Measurements from ENCODE around the gene TAPBP.
"Not testable (repeated sequence)": the region's sequence is repeated elsewhere in the genome, so short reads cannot be mapped to it uniquely, and the experiment has no call there.

TAPBP gene

DNA sequence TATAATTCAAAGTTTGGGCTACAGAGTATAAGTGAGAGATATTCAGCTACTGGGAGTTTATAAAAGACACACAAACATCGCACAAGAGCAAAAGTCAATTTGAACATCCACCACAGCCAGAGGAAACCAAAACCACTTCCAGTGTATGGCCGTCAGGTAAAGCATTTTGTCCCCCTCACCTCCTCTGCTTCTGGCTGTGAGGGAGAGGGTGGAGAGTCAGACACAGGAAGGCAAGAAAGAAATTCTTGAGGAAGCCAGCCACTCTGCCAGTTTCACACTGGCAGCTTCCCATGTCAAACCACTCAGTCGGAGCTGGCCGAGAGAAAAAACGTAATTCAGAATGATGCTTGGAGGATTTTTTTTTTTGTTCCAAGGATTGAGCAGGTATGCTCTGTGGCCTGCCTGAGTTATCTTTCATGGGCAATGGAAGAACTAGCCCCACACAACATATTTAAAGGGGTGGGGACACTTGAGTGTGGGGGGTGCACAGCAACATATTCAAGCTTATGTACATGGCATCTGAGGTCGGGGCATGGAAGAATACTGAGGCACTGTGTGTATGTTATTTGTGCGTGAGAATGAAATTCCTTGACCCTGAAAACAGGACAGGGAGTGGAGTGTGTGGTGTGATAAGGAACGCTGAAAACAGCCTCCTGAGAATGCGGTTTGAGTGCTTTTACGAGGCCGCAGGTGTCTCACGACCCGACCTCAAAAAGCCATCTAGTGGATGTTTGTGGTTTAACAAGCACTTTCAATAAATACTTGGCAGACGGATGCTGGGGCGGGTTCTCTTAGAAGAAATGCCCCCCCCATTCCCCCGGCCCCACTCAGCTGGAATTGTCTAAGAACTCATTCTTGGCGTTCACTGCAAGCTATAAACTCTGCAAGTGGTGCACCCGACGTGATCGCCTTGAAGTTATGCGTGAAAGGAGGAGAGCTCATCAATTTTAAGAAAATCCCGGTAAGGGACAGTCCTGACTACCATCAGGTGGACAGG lies 31.1 kb upstream of the TAPBP start:
- H3K79me2 ChIP-seq (ENCODE audit: insufficient read depth, low read length), result no peaks in the 10 kb centered on the region
- TF ChIP-seq, protein P1, sequence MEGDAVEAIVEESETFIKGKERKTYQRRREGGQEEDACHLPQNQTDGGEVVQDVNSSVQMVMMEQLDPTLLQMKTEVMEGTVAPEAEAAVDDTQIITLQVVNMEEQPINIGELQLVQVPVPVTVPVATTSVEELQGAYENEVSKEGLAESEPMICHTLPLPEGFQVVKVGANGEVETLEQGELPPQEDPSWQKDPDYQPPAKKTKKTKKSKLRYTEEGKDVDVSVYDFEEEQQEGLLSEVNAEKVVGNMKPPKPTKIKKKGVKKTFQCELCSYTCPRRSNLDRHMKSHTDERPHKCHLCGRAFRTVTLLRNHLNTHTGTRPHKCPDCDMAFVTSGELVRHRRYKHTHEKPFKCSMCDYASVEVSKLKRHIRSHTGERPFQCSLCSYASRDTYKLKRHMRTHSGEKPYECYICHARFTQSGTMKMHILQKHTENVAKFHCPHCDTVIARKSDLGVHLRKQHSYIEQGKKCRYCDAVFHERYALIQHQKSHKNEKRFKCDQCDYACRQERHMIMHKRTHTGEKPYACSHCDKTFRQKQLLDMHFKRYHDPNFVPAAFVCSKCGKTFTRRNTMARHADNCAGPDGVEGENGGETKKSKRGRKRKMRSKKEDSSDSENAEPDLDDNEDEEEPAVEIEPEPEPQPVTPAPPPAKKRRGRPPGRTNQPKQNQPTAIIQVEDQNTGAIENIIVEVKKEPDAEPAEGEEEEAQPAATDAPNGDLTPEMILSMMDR (IDR thresholded peaks at IDR 0.05; ENCODE audit: borderline replicate concordance, extremely low read depth, low read length, poor library complexity, severe bottlenecking), result peak; percentile 73
- TF ChIP-seq EZH2 (IDR thresholded peaks at IDR 0.05; ENCODE audit: borderline replicate concordance, low read depth, low read length, severe bottlenecking), result no peak
- no peaks in the 10 kb centered on the region for H4K20me1 ChIP-seq (ENCODE audit: insufficient read depth, low read length)
- H3K9ac ChIP-seq (ENCODE audit: low read depth, low read length), result peak overlapping the region; percentile 30; the same call in 1 of the 2 replicates
- no peaks in the 10 kb centered on the region for H3K27me3 ChIP-seq (ENCODE audit: insufficient read depth, low read length, poor library complexity)
- ATAC-seq (ENCODE audit: insufficient read depth, low read depth), result peak; percentile 74
- peak; percentile 81 for DNase-seq
- H3K4me2 ChIP-seq (ENCODE audit: insufficient read depth, low read length), result peak overlapping the region; percentile 73
- peak overlapping the region; percentile 67 for H3K27ac ChIP-seq (ENCODE audit: low read length)
- H3K36me3 ChIP-seq (ENCODE audit: insufficient read depth, low read length), result no peaks in the 10 kb centered on the region
- H3K4me3 ChIP-seq (ENCODE audit: low read depth in 1 of 2, low read length in 2 of 2), result peak overlapping the region in 1 of 2 experiments; percentile 45; a peak in 2 of 4 replicates
- H2AFZ ChIP-seq (ENCODE audit: low read depth, low read length), result peak overlapping the region; percentile 61
- peaks cover 27% of the 10 kb centered on the region for H3K4me1 ChIP-seq (ENCODE audit: insufficient read depth, low read length)
- H3K9me3 ChIP-seq (ENCODE audit: insufficient read depth, low read length, severe bottlenecking), result no peaks in the 10 kb centered on the region

DNA sequence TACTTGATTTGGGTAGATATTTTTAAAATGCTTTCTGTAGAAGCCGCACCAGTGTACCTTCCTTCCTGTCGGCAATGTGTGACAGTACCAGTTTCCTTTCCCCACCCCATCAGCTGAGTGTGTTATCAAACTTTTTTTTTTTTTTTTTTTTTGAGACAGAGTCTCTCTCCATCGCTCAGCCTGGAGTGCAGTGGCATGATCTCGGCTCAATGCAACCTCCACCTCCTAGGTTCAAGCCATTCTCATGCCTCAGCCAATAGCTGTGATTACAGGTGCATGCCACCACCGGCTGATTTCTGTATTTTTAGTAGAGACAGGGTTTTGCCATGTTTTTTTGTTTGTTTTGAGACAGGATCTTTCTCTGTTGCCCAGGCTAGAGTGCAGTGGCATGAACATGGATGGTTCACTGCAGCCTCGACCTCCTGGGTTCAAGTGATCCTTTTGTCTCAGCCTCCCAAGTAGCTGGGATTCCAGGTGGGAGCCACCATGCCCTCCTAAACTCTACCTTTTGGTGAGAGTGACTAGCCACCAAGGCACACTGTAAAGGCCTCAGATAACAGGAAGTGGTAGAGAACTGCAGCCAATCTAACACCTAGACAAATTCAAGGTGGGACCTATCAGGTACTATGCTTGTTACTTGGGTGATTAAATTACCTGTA lies 30.2 kb upstream of the TAPBP start:
- peak; percentile 57 for ATAC-seq (ENCODE audit: insufficient read depth, low read depth)
- no peak overlapping the region for H3K9ac ChIP-seq (ENCODE audit: low read depth, low read length)

DNA sequence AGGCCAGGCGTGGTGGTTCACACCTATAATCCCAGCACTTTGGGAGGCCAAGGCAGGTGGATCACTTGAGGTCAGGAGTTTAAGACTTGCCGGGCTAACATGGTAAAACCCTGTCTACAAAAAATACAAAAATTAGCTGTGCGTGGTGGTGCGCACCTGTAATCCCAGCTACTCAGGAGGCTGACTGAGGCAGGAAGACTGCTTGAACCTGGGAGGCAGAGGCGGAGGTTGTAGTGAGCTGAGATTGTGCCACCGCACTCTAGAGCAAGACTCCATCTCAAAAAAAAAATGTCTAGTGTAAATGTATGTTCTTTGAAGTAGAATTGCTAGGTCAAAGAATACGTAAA lies 29.7 kb upstream of the TAPBP start:
- not testable (repeated sequence) for H3K9me3 ChIP-seq (ENCODE audit: insufficient read depth, low read length, severe bottlenecking); H2AFZ ChIP-seq (ENCODE audit: low read depth, low read length); ATAC-seq (ENCODE audit: insufficient read depth, low read depth); H3K27me3 ChIP-seq (ENCODE audit: insufficient read depth, low read length, poor library complexity); H4K20me1 ChIP-seq (ENCODE audit: insufficient read depth, low read length); DNase-seq; H3K4me3 ChIP-seq (ENCODE audit: low read depth in 1 of 2, low read length in 2 of 2); H3K27ac ChIP-seq (ENCODE audit: low read length); H3K79me2 ChIP-seq (ENCODE audit: insufficient read depth, low read length); H3K9ac ChIP-seq (ENCODE audit: low read depth, low read length); H3K36me3 ChIP-seq (ENCODE audit: insufficient read depth, low read length)
- peaks cover 27% of the 10 kb centered on the region for H3K4me1 ChIP-seq (ENCODE audit: insufficient read depth, low read length)
- H3K4me2 ChIP-seq (ENCODE audit: insufficient read depth, low read length), result peak overlapping the region; percentile 73; the same call in 1 of the 2 replicates

More for the DNA sequence above, 30.2 kb upstream of the TAPBP start:
- peak overlapping the region; percentile 12; the same call in 1 of the 2 replicates for H3K27ac ChIP-seq (ENCODE audit: low read length)
- H3K27me3 ChIP-seq (ENCODE audit: insufficient read depth, low read length, poor library complexity), result no peaks in the 10 kb centered on the region
- H3K9me3 ChIP-seq (ENCODE audit: insufficient read depth, low read length, severe bottlenecking), result no peaks in the 10 kb centered on the region
- H3K36me3 ChIP-seq (ENCODE audit: insufficient read depth, low read length), result no peaks in the 10 kb centered on the region
- H3K4me3 ChIP-seq (ENCODE audit: low read depth in 1 of 2, low read length in 2 of 2), result no peak overlapping the region; a peak in 1 of 4 replicates
- no peak overlapping the region for H2AFZ ChIP-seq (ENCODE audit: low read depth, low read length)
- DNase-seq, result peak; percentile 42
- no peaks in the 10 kb centered on the region for H3K79me2 ChIP-seq (ENCODE audit: insufficient read depth, low read length)
- peak overlapping the region; percentile 73 for H3K4me2 ChIP-seq (ENCODE audit: insufficient read depth, low read length)
- no peak for TF ChIP-seq EZH2 (IDR thresholded peaks at IDR 0.05; ENCODE audit: borderline replicate concordance, low read depth, low read length, severe bottlenecking)
- TF ChIP-seq, protein P1 (IDR thresholded peaks at IDR 0.05; ENCODE audit: borderline replicate concordance, extremely low read depth, low read length, poor library complexity, severe bottlenecking), result no peak
- no peaks in the 10 kb centered on the region for H4K20me1 ChIP-seq (ENCODE audit: insufficient read depth, low read length)
- peaks cover 27% of the 10 kb centered on the region for H3K4me1 ChIP-seq (ENCODE audit: insufficient read depth, low read length)

DNA sequence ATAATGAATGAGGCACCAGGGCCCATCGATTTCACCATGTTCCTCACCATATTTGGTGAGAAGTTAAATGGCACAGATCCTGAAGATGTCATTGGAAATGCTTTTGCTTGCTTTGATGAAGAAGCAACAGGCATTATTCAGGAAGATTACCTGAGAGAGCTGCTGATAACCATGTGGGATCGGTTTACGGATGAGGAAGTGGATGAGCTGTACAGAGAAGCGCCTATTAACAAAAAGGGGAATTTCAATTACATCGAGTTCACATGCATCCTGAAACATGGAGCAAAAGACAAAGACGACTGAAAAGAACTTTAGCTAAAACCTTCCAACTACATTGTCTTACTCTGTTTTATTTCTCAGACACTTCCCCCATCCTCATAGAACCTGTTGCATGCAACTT lies 25.3 kb upstream of the TAPBP start:
- H3K4me3 ChIP-seq (ENCODE audit: low read depth in 1 of 2, low read length in 2 of 2), result no peak overlapping the region
- no peaks in the 10 kb centered on the region for H3K27me3 ChIP-seq (ENCODE audit: insufficient read depth, low read length, poor library complexity)
- no peak for DNase-seq
- H3K9me3 ChIP-seq (ENCODE audit: insufficient read depth, low read length, severe bottlenecking), result no peaks in the 10 kb centered on the region
- peaks cover 9% of the 10 kb centered on the region for H3K4me1 ChIP-seq (ENCODE audit: insufficient read depth, low read length)
- no peak overlapping the region for H3K4me2 ChIP-seq (ENCODE audit: insufficient read depth, low read length)
- H3K79me2 ChIP-seq (ENCODE audit: insufficient read depth, low read length), result no peaks in the 10 kb centered on the region
- no peak overlapping the region for H3K27ac ChIP-seq (ENCODE audit: low read length)
- TF ChIP-seq EZH2 (IDR thresholded peaks at IDR 0.05; ENCODE audit: borderline replicate concordance, low read depth, low read length, severe bottlenecking), result no peak
- TF ChIP-seq, protein P1 (IDR thresholded peaks at IDR 0.05; ENCODE audit: borderline replicate concordance, extremely low read depth, low read length, poor library complexity, severe bottlenecking), result no peak
- no peaks in the 10 kb centered on the region for H3K36me3 ChIP-seq (ENCODE audit: insufficient read depth, low read length)
- H3K9ac ChIP-seq (ENCODE audit: low read depth, low read length), result no peak overlapping the region
- no peak overlapping the region for H2AFZ ChIP-seq (ENCODE audit: low read depth, low read length)
- H4K20me1 ChIP-seq (ENCODE audit: insufficient read depth, low read length), result no peaks in the 10 kb centered on the region
- no peak for ATAC-seq (ENCODE audit: insufficient read depth, low read depth)
